Smooth muscle cell (in vitro differentiated cells): ENCODE measurements around the gene SCN2B. TPM values are rescaled to one million over a fixed set of nuclear protein-coding genes. Genes with fewer than 3 reads are reported as not detected.

Experiments
- DNase-seq: peaks from one replicate; lab custom pipeline; 2025; ENCODE audit not compliant: unreplicated experiment; lab: John Stamatoyannopoulos, UW
- H2AFZ ChIP-seq: fragments of 200-600 bp; sonication (generic); 2 replicates; pipeline ENCODE4 v1.6.0; 2016; ENCODE audit warnings: antibody characterized with exemption, low read depth, mild to moderate bottlenecking
- H3F3A ChIP-seq: fragments of 200-600 bp; sonication (generic); 2 replicates; pipeline ENCODE4 v1.6.0; 2017; ENCODE audit warnings: antibody characterized with exemption, low read depth
- H3K27ac ChIP-seq: fragments of 200-600 bp; sonication (generic); 2 replicates; pipeline ENCODE4 v1.5.1; 2016; ENCODE audit warnings: low read depth, mild to moderate bottlenecking
- H3K27me3 ChIP-seq: fragments of 200-600 bp; sonication (generic); 2 replicates; pipeline ENCODE4 v1.6.1; 2016; ENCODE audit warnings: low read depth, mild to moderate bottlenecking
- H3K36me3 ChIP-seq: fragments of 200-600 bp; sonication (generic); 2 replicates; pipeline ENCODE4 v1.5.1; 2016; ENCODE audit warnings: low read depth
- H3K4me1 ChIP-seq: fragments of 200-600 bp; sonication (generic); 2 replicates; pipeline ENCODE4 v1.5.1; 2016; ENCODE audit warnings: low read depth
- H3K4me2 ChIP-seq: fragments of 200-600 bp; sonication (generic); 2 replicates; pipeline ENCODE4 v1.6.0; 2016; ENCODE audit warnings: mild to moderate bottlenecking
- H3K4me3 ChIP-seq: fragments of 200-600 bp; sonication (generic); 2 replicates; pipeline ENCODE4 v1.5.1; 2016; ENCODE audit warnings: mild to moderate bottlenecking
- H3K79me2 ChIP-seq: fragments of 200-600 bp; sonication (generic); 2 replicates; pipeline ENCODE4 v1.6.0; 2016; ENCODE audit warnings: low read depth, mild to moderate bottlenecking
- H3K9ac ChIP-seq: fragments of 200-600 bp; sonication (generic); 2 replicates; pipeline ENCODE4 v1.6.0; 2016; ENCODE audit warnings: low read depth
- H3K9me3 ChIP-seq: fragments of 200-600 bp; sonication (generic); replicated peaks from 2 replicates; pipeline ENCODE4 v1.5.1; 2016; ENCODE audit warnings: low read depth
- H4K20me1 ChIP-seq: fragments of 200-600 bp; sonication (generic); 2 replicates; pipeline ENCODE4 v1.6.0; 2016; ENCODE audit warnings: low read depth
- CTCF ChIP-seq: fragments of 200-600 bp; sonication (generic); IDR thresholded peaks from 2 replicates; pipeline ENCODE4 v1.5.1; 2017; ENCODE audit warnings: borderline replicate concordance, mild to moderate bottlenecking, antibody characterized with exemption; ENCODE audit not compliant: insufficient read depth, poor library complexity, severe bottlenecking
- WGBS: methylation state at CpG from one replicate; pipeline ENCODE4 v1.1.7; 2016; ENCODE audit warnings: low lambda C conversion rate; 5-methylcytosine and 5-hydroxymethylcytosine counted together
- polyA plus RNA-seq: library from polyadenylated mRNA; unstranded; fragments of >200 nt; fragmentation: Nextera tagmentation; extraction: Ambion mirVana; gene quantifications from 2 replicates; pipeline ENCODE4 v1.2.1, GENCODE V29; 2016
- total RNA-seq: library from RNA; depleted of rRNA; stranded (reverse); fragments of >200 nt; gene quantifications from 2 replicates; pipeline ENCODE4 v1.2.3, GENCODE V29; 2014

Gene SCN2B
- total and polyA plus RNA-seq, 2 experiments from 2014 or later: 0.31 to 0.40 TPM

GRCh38 chr11:118128721-118129470, 47.5 kb downstream of the SCN2B start:
- 74% methylated on average over 11 of the region's 11 CpGs for WGBS
- H3K79me2 ChIP-seq: no peaks in the 10 kb centered on the region

DNA sequence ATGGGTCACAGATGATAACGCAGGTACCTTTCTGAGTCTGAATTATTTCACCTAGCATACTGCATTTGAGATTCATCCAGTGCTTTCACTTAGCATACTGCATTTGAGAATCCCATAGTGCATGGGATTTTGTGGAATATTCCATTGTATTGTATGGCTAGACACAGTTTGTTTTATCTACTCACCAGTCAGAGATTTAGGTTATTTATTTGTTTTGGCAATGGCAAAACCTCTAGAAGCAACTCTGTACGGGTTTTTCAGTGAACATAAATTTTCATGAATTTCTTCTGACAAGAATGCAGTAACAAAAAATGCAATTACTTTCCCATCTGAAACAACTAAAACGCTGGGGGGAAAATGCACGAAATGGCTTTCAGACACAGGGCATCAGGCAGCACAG, 48.1 kb downstream of the SCN2B start:
- H3K27me3 ChIP-seq: peaks cover 11% of the 10 kb centered on the region
- H3K36me3 ChIP-seq: no peaks in the 10 kb centered on the region
- DNase-seq: no peak
- no peaks in the 10 kb centered on the region for H3K79me2 ChIP-seq
- WGBS: 83% methylated on average over 4 of the region's 4 CpGs
- H3K4me1 ChIP-seq: no peaks in the 10 kb centered on the region
- no peaks in the 10 kb centered on the region for H3F3A ChIP-seq
- no peak overlapping the region for H3K27ac ChIP-seq
- no peak overlapping the region for H3K9ac ChIP-seq
- H2AFZ ChIP-seq: no peak overlapping the region
- no peak overlapping the region for H3K4me2 ChIP-seq
- H3K9me3 ChIP-seq: no peaks in the 10 kb centered on the region
- no peak for TF ChIP-seq CTCF
- H4K20me1 ChIP-seq: no peaks in the 10 kb centered on the region
- no peak overlapping the region for H3K4me3 ChIP-seq

More at GRCh38 chr11:118128721-118129470, 47.5 kb downstream of the SCN2B start:
- Histone ChIP-seq H3K9me3 (no peaks in the 10 kb centered on the region), H3K27ac (no peak overlapping the region), H3K4me3 (no peak overlapping the region), H3K4me2 (no peak overlapping the region), H3K36me3 (no peaks in the 10 kb centered on the region), H4K20me1 (no peaks in the 10 kb centered on the region), H3F3A (no peaks in the 10 kb centered on the region), H3K9ac (no peak overlapping the region), H3K27me3 (peaks cover 13% of the 10 kb centered on the region), H3K4me1 (no peaks in the 10 kb centered on the region), H2AFZ (no peak overlapping the region)
- DNase-seq: no peak
- TF ChIP-seq CTCF: no peak

DNA sequence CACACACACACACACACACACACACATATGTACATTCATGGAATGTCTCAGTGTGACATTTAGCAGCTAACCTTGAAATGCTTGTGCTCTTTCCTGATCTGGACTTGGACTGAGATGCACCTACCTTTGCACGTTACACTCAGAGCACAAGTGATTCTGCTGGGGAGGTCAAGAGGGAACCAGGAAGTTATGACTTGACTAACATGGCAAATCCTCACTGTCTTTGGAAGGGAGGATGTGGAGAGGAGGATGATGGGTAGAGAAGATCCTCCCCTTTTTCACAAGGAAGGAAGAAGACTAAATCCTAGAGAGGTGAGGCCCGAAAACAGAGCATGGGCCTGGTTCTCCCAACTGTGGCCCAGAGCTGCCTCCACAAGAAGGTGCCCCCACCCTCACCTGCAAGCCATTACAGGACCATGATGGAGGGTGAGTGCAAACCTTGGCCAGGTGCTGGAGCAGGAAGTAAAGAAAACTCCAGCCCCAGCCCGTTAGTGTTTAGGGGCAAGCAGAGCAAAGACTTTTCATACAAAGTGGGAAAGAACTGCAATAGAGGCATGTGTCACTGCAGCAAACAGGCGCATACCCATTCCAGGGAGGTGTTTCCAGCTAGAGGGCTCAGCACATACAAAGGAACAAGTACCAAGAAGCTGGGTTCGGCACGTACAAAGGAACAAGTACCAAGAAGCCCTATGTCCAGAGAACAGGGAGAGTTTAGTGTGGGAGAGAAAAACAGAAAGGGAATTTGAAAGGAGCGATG, 50.2 kb downstream of the SCN2B start:
- Histone ChIP-seq H3K79me2 (no peaks in the 10 kb centered on the region), H3K9me3 (no peaks in the 10 kb centered on the region), H4K20me1 (no peaks in the 10 kb centered on the region), H3K4me2 (no peak overlapping the region), H3K4me1 (no peaks in the 10 kb centered on the region), H3K4me3 (no peak overlapping the region), H3K9ac (no peak overlapping the region), H3K27ac (no peak overlapping the region), H3F3A (no peaks in the 10 kb centered on the region), H2AFZ (no peak overlapping the region), H3K27me3 (peaks cover 11% of the 10 kb centered on the region), H3K36me3 (no peaks in the 10 kb centered on the region)
- WGBS: 88% methylated on average over 7 of the region's 7 CpGs
- DNase-seq: no peak
- TF ChIP-seq CTCF: no peak
